Measurements from ENCODE around the gene P3H4.

Gene P3H4

DNA sequence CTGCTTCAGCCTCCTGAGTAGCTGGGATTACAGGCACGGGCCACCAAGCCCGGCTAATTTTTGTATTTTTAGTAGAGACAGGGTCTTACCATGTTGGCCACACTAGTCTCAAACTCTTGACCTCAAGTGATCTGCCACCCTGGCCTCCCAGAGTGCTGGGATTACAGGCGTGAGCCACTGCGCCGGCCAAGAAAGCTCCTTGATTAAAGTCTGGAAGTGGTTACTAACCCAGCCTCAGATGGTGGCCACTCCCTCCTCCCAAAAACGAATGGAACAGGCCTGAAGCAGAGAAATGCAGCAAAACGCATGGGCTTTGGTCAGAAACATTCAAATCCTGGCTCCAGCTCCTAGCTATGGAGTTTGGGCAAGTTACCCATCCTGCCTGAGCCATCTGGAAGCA is 12.3 kb upstream of the P3H4 start:
- TF ChIP-seq CTCF (IDR thresholded peaks at IDR 0.05; ENCODE audit: borderline replicate concordance, insufficient read depth, low read depth, low read length), result no peak
- no peak overlapping the region for H3K4me3 ChIP-seq (ENCODE audit: low read depth, low read length)

GRCh38 chr17:41823580-41823979 is 11.8 kb upstream of the P3H4 start:
- no peak overlapping the region for H3K4me3 ChIP-seq (ENCODE audit: low read depth, low read length)

GRCh38 chr17:41823141-41823524 is 11.4 kb upstream of the P3H4 start:
- TF ChIP-seq CTCF (IDR thresholded peaks at IDR 0.05; ENCODE audit: borderline replicate concordance, insufficient read depth, low read depth, low read length), result no peak
- H3K4me3 ChIP-seq (ENCODE audit: low read depth, low read length), result no peak overlapping the region

More at GRCh38 chr17:41823580-41823979, 11.8 kb upstream of the P3H4 start:
- no peak for TF ChIP-seq CTCF (IDR thresholded peaks at IDR 0.05; ENCODE audit: borderline replicate concordance, insufficient read depth, low read depth, low read length)

DNA sequence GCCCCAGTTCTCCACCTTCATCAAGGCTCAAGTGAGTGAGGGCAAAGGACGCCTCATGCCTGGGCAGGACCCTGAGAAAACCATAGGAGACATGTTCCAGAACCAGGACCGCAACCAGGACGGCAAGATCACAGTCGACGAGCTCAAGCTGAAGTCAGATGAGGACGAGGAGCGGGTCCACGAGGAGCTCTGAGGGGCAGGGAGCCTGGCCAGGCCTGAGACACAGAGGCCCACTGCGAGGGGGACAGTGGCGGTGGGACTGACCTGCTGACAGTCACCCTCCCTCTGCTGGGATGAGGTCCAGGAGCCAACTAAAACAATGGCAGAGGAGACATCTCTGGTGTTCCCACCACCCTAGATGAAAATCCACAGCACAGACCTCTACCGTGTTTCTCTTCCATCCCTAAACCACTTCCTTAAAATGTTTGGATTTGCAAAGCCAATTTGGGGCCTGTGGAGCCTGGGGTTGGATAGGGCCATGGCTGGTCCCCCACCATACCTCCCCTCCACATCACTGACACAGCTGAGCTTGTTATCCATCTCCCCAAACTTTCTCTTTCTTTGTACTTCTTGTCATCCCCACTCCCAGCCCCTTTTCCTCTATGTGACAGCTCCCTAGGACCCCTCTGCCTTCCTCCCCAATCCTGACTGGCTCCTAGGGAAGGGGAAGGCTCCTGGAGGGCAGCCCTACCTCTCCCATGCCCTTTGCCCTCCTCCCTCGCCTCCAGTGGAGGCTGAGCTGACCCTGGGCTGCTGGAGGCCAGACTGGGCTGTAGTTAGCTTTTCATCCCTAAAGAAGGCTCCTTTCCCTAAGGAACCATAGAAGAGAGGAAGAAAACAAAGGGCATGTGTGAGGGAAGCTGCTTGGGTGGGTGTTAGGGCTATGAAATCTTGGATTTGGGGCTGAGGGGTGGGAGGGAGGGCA is 10.7 kb upstream of the P3H4 start:
- TF ChIP-seq CTCF (IDR thresholded peaks at IDR 0.05; ENCODE audit: borderline replicate concordance, insufficient read depth, low read depth, low read length), result no peak
- H3K4me3 ChIP-seq (ENCODE audit: low read depth, low read length), result no peak overlapping the region

GRCh38 chr17:41821776-41822175 is 10.0 kb upstream of the P3H4 start:
- no peak for TF ChIP-seq CTCF (IDR thresholded peaks at IDR 0.05; ENCODE audit: borderline replicate concordance, insufficient read depth, low read depth, low read length)
- H3K4me3 ChIP-seq (ENCODE audit: low read depth, low read length), result no peak overlapping the region

- TF ChIP-seq CTCF (IDR thresholded peaks at IDR 0.05; ENCODE audit: borderline replicate concordance, insufficient read depth, low read depth, low read length), result no peak
- H3K4me3 ChIP-seq (ENCODE audit: low read depth, low read length), result no peak overlapping the region
Observed at GRCh38 chr17:41818024-41818423, 6.3 kb upstream of the P3H4 start.

Measured in GM12875 (cell line).